Globus pallidus (tissue), 1 donor: ENCODE results near the gene PREP.

ENCODE experiments used
- DNase-seq: peaks from one replicate; pipeline ENCODE4 v3.0.0-alpha.2; 2015; ENCODE audit warnings: low spot score

The PREP gene

DNA sequence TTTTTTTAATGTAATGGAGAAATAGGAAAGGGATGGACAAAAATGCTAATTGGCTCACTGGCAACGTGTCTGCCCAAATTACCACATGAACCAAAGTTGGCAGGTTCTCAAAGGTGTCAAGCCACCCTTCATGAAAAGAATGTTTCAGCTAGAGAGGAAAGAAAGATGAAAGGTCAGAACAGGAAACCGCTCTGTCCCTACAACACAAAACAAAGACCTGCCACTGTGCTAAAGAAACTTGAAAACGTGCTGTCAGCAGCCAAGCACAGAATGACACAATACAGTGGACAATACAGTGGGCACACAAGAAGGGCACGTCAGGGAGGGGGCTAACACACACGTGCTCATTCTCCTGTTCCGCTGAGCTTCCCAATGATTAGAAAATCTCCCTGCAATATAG is 4.9 kb downstream of the PREP start:
- DNase-seq = peak; percentile 35

DNA sequence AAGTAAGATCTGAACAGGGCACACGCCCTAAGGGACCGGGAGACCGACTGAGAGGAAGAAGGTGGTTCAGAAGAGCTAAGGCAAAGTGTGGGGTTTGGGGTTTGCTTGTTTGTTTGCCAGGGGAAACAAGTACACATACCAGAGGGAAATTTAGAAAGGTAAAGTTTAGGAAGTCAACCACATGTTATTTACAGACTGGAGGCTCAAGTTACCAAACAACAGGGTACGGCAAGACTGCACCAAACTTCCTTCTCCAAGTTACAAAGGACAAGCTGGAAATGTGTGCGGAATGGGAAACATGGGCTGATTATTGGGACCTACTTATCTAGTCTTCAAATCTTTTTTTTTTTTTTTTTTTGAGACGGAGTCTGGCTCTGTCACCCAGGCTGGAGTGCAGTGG is 11.2 kb downstream of the PREP start:
- DNase-seq = no peak

- no peak for DNase-seq
Measured at GRCh38 chr6:105389543-105389942, 13.3 kb downstream of the PREP start.

- DNase-seq = no peak
Measured at GRCh38 chr6:105388392-105388791, 14.5 kb downstream of the PREP start.

DNA sequence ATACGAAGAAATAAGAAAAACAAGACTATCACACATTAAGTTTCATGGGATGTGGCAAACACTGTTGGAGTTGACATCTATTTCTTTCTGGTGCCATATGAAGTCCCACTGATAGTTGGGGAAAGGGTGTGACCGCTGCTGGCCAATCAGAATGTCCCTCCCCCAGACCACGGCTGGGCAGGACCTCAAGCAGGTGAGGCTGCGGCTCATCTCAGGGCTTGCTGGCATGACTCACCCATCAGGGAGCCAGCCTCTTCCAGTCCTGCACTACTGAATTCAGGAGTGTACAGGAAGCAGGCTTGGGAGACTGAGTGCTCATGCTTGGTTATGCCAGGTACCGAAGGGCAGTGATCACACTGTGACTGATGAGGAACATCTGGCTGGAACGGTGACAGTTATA is 18.9 kb downstream of the PREP start:
- no peak for DNase-seq

DNA sequence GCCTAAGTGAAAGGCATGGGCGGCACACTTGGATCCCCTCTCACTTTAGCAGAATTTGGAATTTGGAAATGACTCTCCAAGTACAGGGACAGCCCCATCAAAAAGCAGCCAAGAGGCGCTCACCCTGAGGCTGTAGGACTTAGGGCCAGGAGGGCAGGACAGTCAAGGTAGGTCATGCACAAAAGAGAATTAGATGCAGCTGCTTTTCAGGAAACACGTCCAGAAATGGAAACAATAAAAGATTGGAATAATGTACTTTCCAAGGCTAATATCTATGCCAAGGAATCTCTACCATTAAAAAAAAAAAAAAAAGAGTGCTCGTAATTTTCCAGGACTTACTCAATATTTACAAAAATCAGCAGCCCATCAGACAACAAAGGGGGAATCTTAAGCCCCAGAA is 19.9 kb downstream of the PREP start:
- no peak for DNase-seq

GRCh38 chr6:105382496-105382895 is 20.4 kb downstream of the PREP start:
- DNase-seq = no peak

DNA sequence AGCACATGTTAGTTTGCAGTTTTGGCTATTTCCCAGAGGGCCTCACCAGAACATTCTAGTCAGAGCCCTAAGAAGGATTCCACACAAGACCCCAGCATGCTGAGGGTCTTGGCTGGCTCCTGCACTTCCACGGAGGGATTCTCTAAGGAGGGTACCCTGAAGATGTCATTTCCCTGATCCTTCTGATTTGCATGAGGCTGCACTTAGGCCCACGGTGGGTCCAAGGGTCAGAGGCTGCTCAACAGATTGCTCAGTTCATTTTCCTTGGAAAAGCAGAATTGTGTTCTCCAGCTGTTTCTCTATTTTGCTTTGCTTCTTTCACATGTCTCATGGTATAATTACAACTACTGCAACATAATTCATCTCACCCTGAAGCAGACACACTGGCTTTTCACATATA is 22.2 kb downstream of the PREP start:
- DNase-seq = no peak

GRCh38 chr6:105375797-105376196 is 27.1 kb downstream of the PREP start:
- no peak for DNase-seq

DNA sequence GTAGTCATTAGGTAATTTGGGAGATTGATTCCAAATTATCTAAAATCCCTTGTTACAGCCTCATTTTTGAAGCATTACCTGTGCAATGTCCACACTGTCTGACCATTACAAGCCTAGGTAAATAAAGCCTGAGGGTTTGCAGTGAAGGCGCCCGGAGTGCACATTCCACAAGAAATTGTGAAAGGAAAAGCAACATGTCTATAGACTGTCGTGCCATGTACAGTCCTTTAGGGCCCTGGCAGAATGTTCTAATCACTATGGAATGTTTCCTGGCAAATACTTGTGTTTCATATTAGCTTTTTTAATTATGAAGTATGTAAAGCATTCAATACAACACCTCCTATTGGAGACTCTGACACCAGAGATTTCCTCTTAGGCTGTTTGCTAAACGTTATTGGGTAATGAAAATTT is 28.9 kb downstream of the PREP start:
- DNase-seq = no peak

GRCh38 chr6:105373481-105373880 is 29.4 kb downstream of the PREP start:
- no peak for DNase-seq

DNA sequence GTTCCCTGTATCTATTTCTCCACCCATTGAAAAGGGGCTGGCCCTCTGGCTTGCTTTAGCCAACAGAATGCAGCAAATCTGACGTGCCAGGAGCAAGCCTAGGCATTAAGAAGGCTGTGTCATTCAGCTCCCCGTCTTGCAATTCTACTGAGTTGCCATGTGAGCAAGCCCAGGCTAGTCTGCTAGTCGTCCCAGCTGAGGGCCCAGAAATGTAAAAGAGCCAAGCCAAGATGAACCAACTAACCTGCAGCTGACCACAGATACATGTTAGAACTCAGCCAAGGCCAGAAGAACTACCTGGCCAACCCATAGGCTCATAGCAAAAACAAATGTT is 30.1 kb downstream of the PREP start:
- DNase-seq = no peak

GRCh38 chr6:105372142-105372848 is 30.6 kb downstream of the PREP start:
- no peak for DNase-seq

DNA sequence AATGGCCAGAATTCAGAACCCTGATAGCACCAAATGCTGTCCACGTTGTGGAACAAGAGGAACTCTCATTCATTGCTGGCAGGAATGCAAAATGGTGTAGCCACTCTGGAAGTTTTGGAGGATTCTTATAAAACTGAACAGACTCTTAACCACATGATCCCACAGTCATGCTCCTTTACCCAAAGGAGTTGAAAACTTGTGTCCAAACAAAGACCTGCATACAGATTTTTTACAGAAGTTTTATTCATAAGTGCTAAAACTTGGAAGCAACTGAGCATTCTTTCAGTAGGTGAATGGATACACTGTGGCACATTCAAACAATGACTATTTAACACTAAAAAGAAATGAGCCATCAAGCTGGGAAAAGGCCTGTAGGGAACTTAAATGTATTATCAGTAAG is 32.5 kb downstream of the PREP start:
- DNase-seq = no peak

GRCh38 chr6:105369145-105369544 is 33.7 kb downstream of the PREP start:
- no peak for DNase-seq

DNA sequence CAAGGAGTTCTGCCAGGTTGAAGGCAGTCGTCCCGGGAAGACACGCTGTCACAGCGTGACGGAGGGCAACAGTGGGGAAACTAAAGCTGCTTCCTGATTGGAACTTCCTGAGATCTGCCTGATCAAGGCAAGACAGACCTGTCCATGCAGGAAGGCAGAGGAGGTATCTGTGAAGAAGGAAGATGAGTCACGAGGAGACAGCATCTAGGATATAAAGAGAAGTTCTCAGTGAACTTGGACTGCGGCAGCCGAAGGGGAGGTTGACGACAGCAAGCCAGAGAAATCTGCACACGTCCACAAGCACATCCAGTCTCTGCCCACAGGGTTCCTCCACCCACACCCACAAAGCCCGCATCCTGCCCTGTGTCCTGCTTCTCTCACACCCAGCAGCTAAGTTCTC is 38.6 kb downstream of the PREP start:
- DNase-seq = no peak

DNA sequence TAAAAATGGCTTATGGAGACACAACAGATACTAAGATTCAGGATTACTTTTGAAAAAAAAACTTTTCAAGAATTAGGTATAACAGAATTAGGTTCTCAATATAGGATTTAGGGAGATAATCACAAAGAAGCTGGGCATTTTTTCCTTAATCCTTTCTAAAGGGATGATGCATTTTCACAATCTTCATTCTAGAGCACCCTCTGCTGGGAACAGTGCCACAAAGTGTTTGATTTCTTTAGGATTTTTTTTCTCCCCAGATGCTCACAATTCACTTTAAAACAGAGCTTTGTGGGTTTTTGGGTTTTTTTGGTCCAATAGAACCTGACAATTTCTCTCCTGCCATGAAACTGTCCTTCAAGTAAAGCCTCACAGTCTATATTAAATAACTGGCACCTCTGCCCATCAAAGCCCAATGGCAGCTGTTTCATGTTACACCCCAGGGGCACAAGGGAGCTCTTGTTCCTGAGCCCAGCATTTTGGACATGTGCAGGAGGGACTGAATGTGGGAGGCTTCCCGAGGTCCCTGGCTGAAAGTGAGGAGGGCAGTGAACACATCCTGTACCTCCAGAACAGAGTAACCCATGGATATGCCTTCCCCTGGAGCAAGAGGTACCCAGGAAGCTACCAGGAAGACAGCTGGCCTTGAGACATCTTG is 39.7 kb downstream of the PREP start:
- DNase-seq = peak; percentile 33

GRCh38 chr6:105359419-105360370 is 43.2 kb downstream of the PREP start:
- no peak for DNase-seq

GRCh38 chr6:105357165-105357564 is 45.7 kb downstream of the PREP start:
- no peak for DNase-seq

DNA sequence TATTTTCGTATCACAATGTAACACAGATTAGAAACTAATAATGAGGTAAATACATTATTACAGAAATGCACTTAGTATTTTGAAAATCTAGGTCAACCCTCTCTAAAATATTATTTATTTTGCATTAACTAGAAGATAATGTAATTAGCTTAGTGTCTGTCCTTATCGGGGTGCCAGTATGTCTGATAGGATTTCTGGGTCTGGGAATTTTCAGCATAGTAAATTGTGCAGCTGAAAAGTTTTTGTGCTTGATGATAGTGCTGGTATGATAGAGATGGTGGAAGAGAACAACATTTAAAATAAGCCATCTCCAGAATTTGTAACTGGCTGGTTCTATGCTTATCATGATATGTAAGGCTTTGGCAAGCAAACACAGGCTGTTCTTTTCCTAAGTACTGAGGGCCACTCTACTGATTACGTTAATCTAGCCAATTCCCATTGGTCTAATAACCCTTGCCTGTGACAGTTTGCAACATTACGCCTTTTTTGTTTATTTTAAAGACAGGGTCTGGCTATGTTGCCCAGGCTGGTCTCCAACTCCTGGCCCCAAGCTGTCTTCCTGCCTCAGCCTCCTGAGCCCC is 50.8 kb downstream of the PREP start:
- no peak for DNase-seq

DNA sequence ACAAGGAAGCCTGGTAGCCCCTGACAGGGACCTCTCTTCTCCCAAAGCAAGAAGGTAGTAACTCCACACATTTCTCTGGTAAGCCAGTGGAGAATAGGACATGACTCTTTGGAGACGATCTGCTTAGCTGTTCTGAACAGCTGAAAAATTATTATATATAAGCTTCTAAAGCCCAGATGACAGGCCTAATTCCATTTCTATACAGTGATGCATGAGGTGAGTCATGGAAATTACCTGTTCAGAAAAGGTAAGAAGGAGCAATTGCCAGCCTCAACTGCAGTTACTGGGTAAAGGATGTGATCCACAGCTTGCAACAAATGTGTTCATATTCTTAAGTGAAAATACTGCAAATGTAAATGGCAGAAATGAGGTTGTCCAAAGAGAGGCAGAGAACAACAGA is 54.0 kb downstream of the PREP start:
- no peak for DNase-seq

DNA sequence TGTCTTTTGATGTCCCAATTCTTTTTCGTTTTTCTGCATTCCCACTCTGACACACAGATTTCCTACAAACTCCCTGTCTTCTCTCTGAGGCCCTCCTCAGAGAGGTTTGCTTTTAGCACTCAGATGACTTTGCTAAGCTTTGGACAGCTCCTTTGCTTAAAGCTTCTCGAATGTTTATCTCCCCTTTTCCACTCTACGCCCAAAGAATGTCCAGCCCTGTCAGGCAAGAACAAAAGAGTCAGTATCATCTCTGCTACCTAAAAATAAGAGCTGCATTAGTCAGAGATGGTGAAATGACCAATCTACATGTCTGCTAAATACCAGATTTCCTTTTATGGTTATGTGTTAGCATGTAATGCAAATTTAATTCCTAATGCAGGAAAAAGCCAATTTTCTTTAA is 56.8 kb downstream of the PREP start:
- DNase-seq = peak; percentile 44

GRCh38 chr6:105345506-105345905 is 57.4 kb downstream of the PREP start:
- DNase-seq = peak; percentile 57
